Motor neuron (in vitro differentiated cells): ENCODE results near the gene MED25. TPM values are rescaled to one million over a fixed set of nuclear protein-coding genes. Genes with fewer than 3 reads are reported as not detected.

ENCODE experiments used
- ATAC-seq, 8 experiments: fragments of 200-7000 bp; cut with Tn5 transposase; replicated peaks in 6 of 8; 2 replicates each; pipeline ENCODE4 v1.8.0; 2021; ENCODE audit warnings: mild to moderate bottlenecking in 8 of 8, moderate library complexity in 8 of 8
- H3K27ac ChIP-seq, 2 donors: fragments of 250-450 bp; sonication (Bioruptor Pico); 2 replicates each; pipeline ENCODE4 v1.9.0; 2021; ENCODE audit warnings: antibody characterized with exemption in 2 of 2, mild to moderate bottlenecking in 2 of 2, moderate library complexity in 1 of 2
- H3K4me1 ChIP-seq, 2 donors: fragments of 250-450 bp; sonication (Bioruptor Pico); replicated peaks in 1 of 2; 2 replicates each; pipeline ENCODE4 v1.6.1; 2021; ENCODE audit warnings: antibody characterized with exemption in 2 of 2, mild to moderate bottlenecking in 2 of 2, moderate library complexity in 1 of 2
- H3K4me3 ChIP-seq, 5 donors: fragments of 250-450 bp; sonication (Bioruptor Pico); 2 replicates each; pipeline ENCODE4 v1.9.0; 2021; ENCODE audit warnings: antibody characterized with exemption in 5 of 5, mild to moderate bottlenecking in 5 of 5, moderate library complexity in 4 of 5
- WGBS, 10 experiments: fragments of 450-650 bp; shearing (Covaris generic); methylation state at CpG; one replicate each; pipeline ENCODE4 v1.0.0; 2022; 5-methylcytosine and 5-hydroxymethylcytosine counted together
- in situ Hi-C, 9 experiments: fragments of 400-800 bp; cut with MboI; loops; one replicate each; pipeline ENCODE4 v1.15.0; 2021; ENCODE audit warnings: low sequenced_read_pairs in 9 of 9, low pct_unique_long_range_greater_than_20kb in 2 of 9; ENCODE audit not compliant: unreplicated experiment in 9 of 9
- total RNA-seq, 8 experiments: library from RNA; unstranded; fragments of 300-600 nt; gene quantifications; 2 replicates each; pipeline versions ENCODE4 v1.2.3 to v1.2.4, GENCODE V29; 2022

Gene MED25
- 10 to 100 TPM; 16.4 to 38.0 (median 24.5) TPM for total RNA-seq

DNA sequence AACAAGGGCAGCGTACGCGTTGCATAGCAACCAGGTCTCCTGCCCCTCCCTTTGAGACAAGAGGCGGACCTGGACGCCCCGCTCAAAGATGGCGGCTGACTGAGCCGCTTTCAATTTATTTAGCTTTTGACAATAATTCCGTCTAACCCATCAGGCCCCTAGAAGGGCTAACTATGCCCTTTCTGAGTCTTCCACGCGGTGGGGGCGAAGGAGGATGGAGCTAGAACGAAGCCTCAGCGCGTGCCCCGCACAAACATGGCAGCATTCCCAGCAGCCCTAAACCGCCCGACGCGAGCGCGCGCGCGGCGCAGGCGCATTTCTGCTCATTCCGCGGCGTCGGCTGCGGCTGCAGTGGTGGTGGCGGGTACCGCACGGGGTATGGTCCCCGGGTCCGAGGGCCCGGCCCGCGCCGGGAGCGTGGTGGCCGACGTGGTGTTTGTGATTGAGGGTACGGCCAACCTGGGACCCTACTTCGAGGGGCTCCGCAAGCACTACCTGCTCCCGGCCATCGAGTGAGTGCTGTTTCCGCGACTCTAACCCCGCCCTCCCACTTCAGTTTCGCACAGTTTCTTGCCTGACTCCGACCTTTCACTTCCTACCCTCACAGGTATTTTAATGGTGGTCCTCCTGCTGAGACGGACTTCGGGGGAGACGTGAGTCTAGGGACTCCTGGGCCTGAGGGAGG, at the start of gene MED25:
MED25 (plus strand) TSS at position 326 of the 685 bp plus-strand sequence; CDS start at position 379, 53 bp downstream.
- Histone ChIP-seq H3K4me3 (peak within 1 kb of the TSS; percentile 47 to 82 (median 70)), H3K27ac (peak within 1 kb of the TSS; percentile 98 to 99), H3K4me1 (peaks cover 8 to 20% of the 10 kb centered on the region in 2 donors)
- in situ Hi-C loops, result no loop called here
- ATAC-seq, result peak; percentile 58 to 73 (median 70)
- WGBS, 10 experiments, result 0 to 1% (median 0%) methylated on average over 2 to 15 of the region's 57 CpGs; no CpG with 5 or more reads in 4 of the 10 experiments

DNA sequence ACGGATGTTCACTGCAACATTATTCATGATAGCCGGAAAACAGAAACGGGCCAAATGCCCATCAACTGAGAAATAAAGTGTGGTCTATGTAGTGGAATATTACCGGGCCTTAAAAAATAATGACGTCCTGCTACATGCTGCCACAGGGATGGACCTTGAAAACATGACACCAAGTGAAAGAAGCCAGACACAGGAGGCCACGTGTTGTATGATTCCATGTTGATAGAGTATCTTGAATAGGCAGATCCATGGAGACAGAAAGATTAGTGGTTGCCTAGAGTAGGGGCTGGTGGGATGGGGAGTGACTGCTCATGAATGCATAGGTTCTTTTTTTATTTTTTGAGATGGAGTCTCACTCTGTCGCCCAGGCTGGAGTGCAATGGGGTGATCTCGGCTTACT, 47.6 kb upstream of the MED25 start:
- no peak overlapping the region for H3K4me3 ChIP-seq
- ATAC-seq, result no peak
- in situ Hi-C loops, result no loop called here
- WGBS, 10 experiments, result 82 to 100% (median 97%) methylated on average over 1 to 6 of the region's 8 CpGs; no CpG with 5 or more reads in 1 of the 10 experiments
- peaks cover 5 to 12% of the 10 kb centered on the region in 2 donors for H3K4me1 ChIP-seq
- H3K27ac ChIP-seq, result no peak overlapping the region

DNA sequence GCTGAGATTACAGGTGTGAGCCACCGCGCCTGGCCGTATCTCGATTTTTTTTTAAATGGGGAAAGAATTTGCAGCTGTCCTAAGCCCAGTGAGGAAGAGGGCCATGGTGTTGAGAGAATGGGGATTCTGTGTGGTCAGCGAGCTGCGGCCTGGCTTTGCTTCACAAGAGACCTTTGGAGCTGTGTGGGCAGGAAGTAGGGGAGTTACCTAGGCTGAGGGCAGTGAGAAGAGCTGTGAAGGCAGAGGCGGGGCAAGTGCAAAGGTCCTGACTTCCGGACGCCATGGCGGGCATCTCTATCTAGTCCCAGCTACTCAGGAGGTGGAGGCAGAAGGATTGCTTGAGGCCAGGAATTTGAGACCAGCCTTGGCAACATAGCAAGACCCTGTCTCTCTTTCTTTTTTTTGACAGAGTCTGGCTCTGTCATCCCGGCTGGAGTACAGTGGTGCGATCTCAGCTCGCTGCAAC, 46.4 kb upstream of the MED25 start:
- in situ Hi-C loops, result no loop called here
- no peak for ATAC-seq
- WGBS, 10 experiments, result 83 to 100% (median 92%) methylated on average over 3 to 10 of the region's 13 CpGs; no CpG with 5 or more reads in 1 of the 10 experiments

DNA sequence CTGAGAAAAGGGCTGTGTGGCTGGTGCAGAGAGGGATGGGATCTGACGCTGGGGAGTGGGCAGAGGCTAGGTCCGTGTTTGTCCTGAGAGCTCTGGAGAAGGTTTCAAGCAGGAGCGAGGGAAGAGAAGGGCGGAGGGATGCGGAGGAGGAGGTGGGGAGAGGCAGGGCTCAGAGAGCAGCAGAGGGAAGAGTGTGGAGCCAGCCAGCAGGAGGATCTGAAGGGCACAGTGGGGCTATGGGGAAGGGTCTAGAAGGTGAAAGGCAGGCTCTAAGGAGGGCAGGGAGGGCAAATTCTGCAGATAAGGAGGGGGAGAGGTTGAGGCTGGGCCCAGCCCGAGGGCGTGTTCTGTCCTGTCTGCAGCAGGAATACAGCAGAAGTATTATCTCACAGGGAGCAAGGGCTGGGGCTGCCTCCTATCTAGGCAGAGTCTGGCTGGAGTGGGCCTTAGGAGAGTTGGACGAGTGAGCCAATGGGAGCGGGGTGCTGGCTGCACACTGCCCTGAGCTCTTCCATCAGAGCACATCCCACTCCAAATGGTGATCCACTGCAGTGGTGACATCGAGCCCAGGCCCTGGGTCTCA, 45.1 kb upstream of the MED25 start:
- Histone ChIP-seq H3K4me1 (peaks cover 2 to 5% of the 10 kb centered on the region in 2 donors), H3K27ac (no peak overlapping the region), H3K4me3 (no peak overlapping the region)
- 67 to 100% (median 91%) methylated on average over 1 to 3 of the region's 10 CpGs; no CpG with 5 or more reads in 4 of the 10 experiments for WGBS, 10 experiments
- peak in 3 of 8 experiments; percentile 14 to 16 (median 15) for ATAC-seq
- in situ Hi-C loops, result no loop called here

More for the DNA sequence above, 46.4 kb upstream of the MED25 start:
- no peak overlapping the region for H3K4me3 ChIP-seq
- H3K27ac ChIP-seq, result no peak overlapping the region
- H3K4me1 ChIP-seq, result peaks cover 5 to 8% of the 10 kb centered on the region in 2 donors

DNA sequence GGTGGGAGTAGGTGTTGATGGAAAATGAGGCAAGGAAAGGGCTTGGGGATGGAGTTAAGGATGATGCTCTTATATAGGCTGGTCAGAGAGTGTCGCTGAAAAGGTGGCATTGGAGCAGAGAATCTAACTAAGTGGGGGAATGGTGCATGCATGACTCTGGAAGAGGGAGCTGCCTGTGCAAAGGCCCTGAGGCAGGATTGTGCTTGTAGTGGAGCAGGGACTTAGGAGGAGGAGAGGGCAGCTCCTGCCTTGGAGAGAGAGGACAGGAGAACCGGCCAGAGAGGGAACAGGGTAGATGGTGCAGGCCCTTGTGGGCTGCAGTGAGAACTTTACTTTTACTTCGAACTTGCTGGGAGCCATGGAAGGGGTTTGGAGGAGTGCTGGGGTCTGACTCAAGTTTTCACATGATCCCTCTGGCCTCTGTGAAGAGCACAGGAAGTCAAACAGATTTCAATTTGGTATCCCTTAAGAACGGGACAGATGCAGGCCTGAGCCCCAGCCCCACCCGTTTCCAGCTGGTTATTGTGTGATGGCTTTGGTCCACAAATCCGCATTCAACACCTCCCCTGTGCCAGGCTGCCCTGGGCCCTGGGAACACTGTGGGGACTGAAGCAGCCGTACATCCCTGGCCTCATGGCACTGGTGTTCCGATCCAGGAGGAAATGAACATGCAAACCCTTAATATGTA, 44.3 kb upstream of the MED25 start:
- no peak overlapping the region for H3K4me3 ChIP-seq
- no peak overlapping the region for H3K27ac ChIP-seq
- in situ Hi-C loops, result no loop called here
- H3K4me1 ChIP-seq, result no peaks in the 10 kb centered on the region
- 10 to 100% (median 78%) methylated on average over 1 to 5 of the region's 8 CpGs; no CpG with 5 or more reads in 1 of the 10 experiments for WGBS, 10 experiments
- ATAC-seq, result peak in 3 of 8 experiments; percentile 69 to 80 (median 79)

DNA sequence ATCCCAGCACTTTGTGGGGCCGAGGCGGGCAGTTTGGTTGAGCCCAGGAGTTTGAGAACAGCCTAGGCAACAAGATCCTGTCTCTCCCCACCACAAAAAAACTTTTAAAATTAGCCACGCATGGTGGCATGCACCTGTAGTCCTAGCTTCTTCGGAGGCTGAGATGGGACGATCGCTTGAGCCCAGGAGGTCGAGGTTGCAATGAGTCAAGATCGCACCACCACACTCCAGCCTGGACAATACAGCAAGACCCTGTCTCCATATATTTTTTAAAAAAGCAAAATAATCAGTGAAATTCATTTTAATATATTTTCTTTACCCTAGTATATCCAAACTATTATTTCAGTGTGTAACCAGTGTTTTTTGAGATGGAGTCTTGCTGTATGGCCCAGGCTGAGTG, 43.1 kb upstream of the MED25 start:
- in situ Hi-C loops, result no loop called here
- H3K4me3 ChIP-seq, result no peak overlapping the region
- 89 to 100% (median 97%) methylated on average over 1 to 5 of the region's 8 CpGs; no CpG with 5 or more reads in 3 of the 10 experiments for WGBS, 10 experiments
- H3K27ac ChIP-seq, result no peak overlapping the region
- ATAC-seq, result no peak
- H3K4me1 ChIP-seq, result no peaks in the 10 kb centered on the region

DNA sequence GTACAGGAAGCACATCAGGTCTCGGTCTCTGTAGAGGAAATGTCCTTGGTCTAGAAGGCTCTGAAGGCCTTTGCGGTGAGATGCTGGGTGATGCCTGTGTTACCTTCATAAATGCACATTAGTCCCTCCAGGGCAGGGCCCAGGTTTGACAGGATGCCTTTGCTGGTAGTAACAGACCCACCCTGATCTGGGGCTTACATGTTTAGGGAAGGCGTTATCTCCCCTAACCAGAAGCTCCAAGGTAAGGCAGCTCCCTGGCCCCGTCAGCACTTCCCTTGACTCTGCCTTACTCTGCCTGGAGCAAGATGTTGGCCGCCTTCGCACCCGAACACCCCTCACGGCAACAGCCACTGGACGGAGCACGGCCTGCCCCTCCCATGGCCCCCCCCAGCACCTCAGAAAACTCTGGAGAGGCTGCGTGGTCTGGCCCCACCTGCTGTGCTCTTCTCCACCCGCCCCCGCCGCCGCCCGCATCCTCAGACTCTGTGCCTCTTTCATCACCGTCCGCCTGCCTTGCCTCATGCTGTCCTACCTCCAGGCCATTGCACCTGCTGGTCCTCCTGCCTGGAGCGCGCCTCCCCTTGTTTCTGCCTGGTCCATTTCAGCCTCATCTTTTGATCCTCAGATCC, 42.2 kb upstream of the MED25 start:
- Histone ChIP-seq H3K4me3 (no peak overlapping the region), H3K4me1 (no peaks in the 10 kb centered on the region), H3K27ac (no peak overlapping the region)
- in situ Hi-C loops, result no loop called here
- WGBS, 10 experiments, result 90 to 100% (median 98%) methylated on average over 1 to 9 of the region's 20 CpGs; no CpG with 5 or more reads in 6 of the 10 experiments
- no peak for ATAC-seq

DNA sequence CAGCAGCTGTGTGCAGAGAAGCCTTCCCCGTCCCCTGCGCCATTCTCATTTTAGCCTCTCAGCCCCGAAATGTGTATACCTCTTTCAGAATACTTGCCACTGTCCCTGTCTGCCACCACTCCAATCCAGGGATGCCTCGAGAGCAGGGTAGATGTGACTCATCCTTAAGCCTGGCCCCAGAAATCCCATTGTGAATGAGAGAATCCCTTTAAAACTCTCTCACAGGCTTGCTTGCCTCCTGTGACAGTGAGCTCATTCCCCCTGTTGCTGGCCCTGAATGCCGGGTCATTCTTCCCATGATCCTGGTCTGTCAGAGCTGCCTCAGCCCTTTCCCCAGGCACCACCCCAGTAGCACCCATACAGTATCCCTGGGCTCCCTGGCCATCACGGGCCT, 41.7 kb upstream of the MED25 start:
- Histone ChIP-seq H3K4me3 (no peak overlapping the region), H3K27ac (no peak overlapping the region), H3K4me1 (no peaks in the 10 kb centered on the region)
- in situ Hi-C loops, result no loop called here
- 80 to 100% (median 100%) methylated on average over 1 to 4 of the region's 6 CpGs; no CpG with 5 or more reads in 3 of the 10 experiments for WGBS, 10 experiments
- ATAC-seq, result no peak

DNA sequence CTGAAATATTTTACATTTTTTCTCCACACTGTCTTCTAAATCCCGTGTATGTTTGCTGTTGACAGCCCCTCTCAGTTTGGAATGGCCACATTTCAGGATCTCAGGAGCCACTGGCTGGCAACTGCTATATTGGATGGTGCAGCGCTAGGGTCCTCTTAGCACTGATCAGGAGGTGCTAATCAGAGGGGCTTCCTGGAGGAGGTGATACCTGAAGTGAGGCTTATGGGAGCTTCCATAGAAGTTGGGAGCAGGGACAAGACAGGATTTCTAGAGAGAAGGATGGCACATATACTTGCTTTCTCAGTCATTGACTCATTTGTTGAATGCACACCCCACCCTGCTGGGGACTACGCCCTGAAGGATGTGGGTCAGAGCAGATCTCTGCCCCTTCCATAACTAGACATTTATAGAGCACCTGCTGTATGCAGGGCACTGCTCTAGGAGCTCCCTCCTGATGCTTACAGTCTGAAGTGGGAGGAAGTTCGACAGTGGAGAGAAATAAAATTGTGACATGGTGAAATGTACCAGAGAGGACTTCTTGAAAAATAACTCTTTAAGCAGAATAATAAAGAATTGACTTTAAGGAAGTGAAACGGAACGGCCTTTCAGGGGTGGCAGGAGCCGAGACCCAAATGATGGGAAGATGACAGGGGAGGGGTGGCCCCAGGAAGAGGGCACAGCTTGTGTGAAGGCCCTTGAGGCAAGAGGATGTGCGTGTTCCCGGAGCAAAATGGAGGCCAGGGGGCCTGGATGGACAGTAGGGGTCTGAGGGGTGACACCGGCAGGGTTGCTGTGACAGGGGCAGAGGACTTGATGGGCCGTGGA, 38.1 kb upstream of the MED25 start:
- Histone ChIP-seq H3K4me3 (no peak overlapping the region), H3K27ac (no peak overlapping the region), H3K4me1 (no peaks in the 10 kb centered on the region)
- 0 to 100% (median 73%) methylated on average over 1 to 9 of the region's 11 CpGs; no CpG with 5 or more reads in 1 of the 10 experiments for WGBS, 10 experiments
- peak in 3 of 8 experiments; percentile 33 to 93 (median 92) for ATAC-seq
- in situ Hi-C loops, result no loop called here

DNA sequence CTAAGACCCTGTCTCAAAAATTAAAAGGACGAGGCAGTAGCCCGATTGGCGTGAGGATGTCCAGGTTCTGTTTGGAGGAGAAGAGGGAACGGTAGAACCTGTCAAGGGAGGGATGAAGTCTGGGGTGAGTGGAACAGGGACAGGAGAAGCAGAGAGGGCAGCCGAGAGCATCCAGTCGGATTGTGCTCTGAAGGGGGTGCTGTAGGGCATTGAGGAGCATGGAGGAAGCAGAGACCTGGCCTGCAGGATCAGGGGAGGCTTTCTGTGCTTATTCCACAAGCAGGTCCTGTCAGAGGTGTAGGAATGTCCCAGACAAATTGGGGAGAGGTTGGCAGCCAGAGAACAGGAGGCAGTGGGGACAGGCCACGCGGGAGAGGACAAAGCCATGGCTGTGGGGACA, 37.2 kb upstream of the MED25 start:
- Histone ChIP-seq H3K27ac (no peak overlapping the region), H3K4me1 (no peaks in the 10 kb centered on the region), H3K4me3 (no peak overlapping the region)
- 66 to 100% (median 83%) methylated on average over 1 to 6 of the region's 8 CpGs; no CpG with 5 or more reads in 4 of the 10 experiments for WGBS, 10 experiments
- in situ Hi-C loops, result no loop called here
- no peak for ATAC-seq

DNA sequence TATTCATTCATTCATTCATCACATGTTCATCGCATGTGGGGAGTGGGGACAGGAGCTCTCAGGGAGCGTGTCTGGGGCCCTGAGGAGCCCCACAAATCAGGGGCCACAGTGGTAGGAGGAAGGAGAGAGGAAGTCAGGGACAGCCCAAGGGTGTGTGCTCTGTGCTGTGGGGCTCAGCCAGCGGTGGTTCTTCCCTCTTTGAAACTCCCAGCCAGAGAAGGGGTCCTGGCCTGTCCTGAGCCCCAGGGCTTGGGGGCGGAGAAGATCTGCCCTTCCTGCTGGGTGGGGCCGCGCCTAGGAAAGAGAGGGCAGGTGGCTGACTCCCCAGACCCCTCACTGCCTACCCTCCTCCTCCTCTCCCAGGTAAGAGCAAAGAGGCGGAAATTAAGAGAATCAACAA, 36.7 kb upstream of the MED25 start:
- no peak for ATAC-seq
- no peak overlapping the region for H3K4me3 ChIP-seq
- 58 to 100% (median 90%) methylated on average over 1 to 3 of the region's 7 CpGs; no CpG with 5 or more reads in 6 of the 10 experiments for WGBS, 10 experiments
- H3K4me1 ChIP-seq, result no peaks in the 10 kb centered on the region
- in situ Hi-C loops, result no loop called here
- no peak overlapping the region for H3K27ac ChIP-seq

DNA sequence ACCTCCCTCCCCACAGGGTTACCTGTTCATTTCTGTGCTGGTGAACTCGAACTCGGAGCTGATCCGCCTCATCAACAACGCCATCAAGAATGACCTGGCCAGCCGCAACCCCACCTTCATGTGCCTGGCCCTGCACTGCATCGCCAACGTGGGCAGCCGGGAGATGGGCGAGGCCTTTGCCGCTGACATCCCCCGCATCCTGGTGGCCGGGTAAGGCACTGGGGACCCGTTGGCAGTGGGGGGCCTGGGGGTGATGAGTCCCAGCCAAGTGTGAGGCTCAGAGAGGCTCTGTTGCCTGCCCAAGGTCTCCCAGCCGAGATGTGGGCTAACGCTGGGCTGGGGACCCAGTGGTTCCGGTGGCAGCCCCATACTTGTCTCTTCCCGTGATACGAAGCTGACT, 35.6 kb upstream of the MED25 start:
- in situ Hi-C loops, result no loop called here
- H3K27ac ChIP-seq, result no peak overlapping the region
- H3K4me3 ChIP-seq, result no peak overlapping the region
- no peaks in the 10 kb centered on the region for H3K4me1 ChIP-seq
- WGBS, 10 experiments, result 88 to 100% (median 98%) methylated on average over 2 to 5 of the region's 18 CpGs; no CpG with 5 or more reads in 6 of the 10 experiments
- ATAC-seq, result no peak
